Psoas muscle (tissue), 8 donors: ENCODE results near the gene GABBR2. TPM values are rescaled to one million over a fixed set of nuclear protein-coding genes. Genes with fewer than 3 reads are reported as not detected.

Source experiments
- ATAC-seq, 4 donors: fragments of 200-7000 bp; cut with Tn5 transposase; one replicate each; pipeline ENCODE4 v1.9.1; 2020; ENCODE audit warnings: moderate library complexity in 3 of 4, mild to moderate bottlenecking in 2 of 4
- DNase-seq, 2 donors: peaks; one replicate each; pipeline ENCODE4 v3.0.0-alpha.2; 2020
- H3K27ac ChIP-seq: fragments of 200-600 bp; one replicate; pipeline ENCODE4 v1.8.0; 2022
- H3K27me3 ChIP-seq, 3 donors: fragments of 200-600 bp in 1 of 3; one replicate each; pipeline versions ENCODE4 v1.6.1 to v1.8.0; 2013 to 2022; ENCODE audit warnings: low read length in 2 of 3, mild to moderate bottlenecking in 2 of 3, moderate library complexity in 1 of 3; ENCODE audit not compliant: insufficient read depth in 3 of 3
- H3K36me3 ChIP-seq, 2 donors: fragments of 200-600 bp in 1 of 2; one replicate each; pipeline versions ENCODE4 v1.6.1 to v1.8.0; 2013 to 2022; ENCODE audit warnings: low read depth in 1 of 2, mild to moderate bottlenecking in 1 of 2, moderate library complexity in 1 of 2; ENCODE audit not compliant: insufficient read depth in 1 of 2
- H3K4me1 ChIP-seq: fragments of 200-600 bp; one replicate; pipeline ENCODE4 v1.8.0; 2022
- H3K4me3 ChIP-seq: fragments of 200-600 bp; one replicate; pipeline ENCODE4 v1.8.0; 2022; ENCODE audit warnings: mild to moderate bottlenecking
- H3K9me3 ChIP-seq: fragments of 200-600 bp; one replicate; pipeline ENCODE4 v1.8.0; 2022
- WGBS, 3 donors: extraction: QIAGEN DNeasy Blood & Tissue Kit; methylation state at CpG; one replicate each; pipeline versions ENCODE4 v1.1.6 to v1.1.7; 2013; 5-methylcytosine and 5-hydroxymethylcytosine counted together
- intact Hi-C, 2 donors: fragments of 100-400 bp; cut with DNase I; formaldehyde crosslinking; loops; one replicate each; pipeline versions ENCODE4 v1.11.0 to v1.14.2; 2022
- polyA plus RNA-seq, 3 donors: library from polyadenylated mRNA; stranded (reverse); fragments of 200-250 nt; gene quantifications; one replicate each; pipeline ENCODE4 v1.2.3, GENCODE V29; 2013
- total RNA-seq, 4 donors: library from RNA; stranded (reverse); fragmentation: NEBNext Ultra II Directional in 2 of 4; extraction: Animal tissue kit (Norgen Biotek cat#: 25700) in 2 of 4; gene quantifications; one replicate each; pipeline versions ENCODE4 v1.2.1 to v1.2.4, GENCODE V29; 2021 to 2023
- TF ChIP-seq, protein P1 (sequence below): fragments of 200-600 bp; IDR thresholded peaks from one replicate; pipeline ENCODE4 v1.8.0; 2022; ENCODE audit warnings: antibody characterized with exemption
- donor health status: healthy with polysubstance abuse.
- donor health status: DM: no; HTN: no; CAD: no; lungs with moderate emphysema.
- donor health status: Bipolar disorder and iron deficiency.
- donor health status: healthy.
- donor health status: DM: yes; HTN: yes; CAD: no.
- donor health status: DM: no; HTN: no; CAD: no.
- donor health status: DM: no; HTN: no; CAD: no.
- donor health status: DM: yes; HTN: yes; CAD: no.

GABBR2 gene
- total and polyA plus RNA-seq, 7 donors: 0.08 to 0.66 (median 0.38) TPM

DNA sequence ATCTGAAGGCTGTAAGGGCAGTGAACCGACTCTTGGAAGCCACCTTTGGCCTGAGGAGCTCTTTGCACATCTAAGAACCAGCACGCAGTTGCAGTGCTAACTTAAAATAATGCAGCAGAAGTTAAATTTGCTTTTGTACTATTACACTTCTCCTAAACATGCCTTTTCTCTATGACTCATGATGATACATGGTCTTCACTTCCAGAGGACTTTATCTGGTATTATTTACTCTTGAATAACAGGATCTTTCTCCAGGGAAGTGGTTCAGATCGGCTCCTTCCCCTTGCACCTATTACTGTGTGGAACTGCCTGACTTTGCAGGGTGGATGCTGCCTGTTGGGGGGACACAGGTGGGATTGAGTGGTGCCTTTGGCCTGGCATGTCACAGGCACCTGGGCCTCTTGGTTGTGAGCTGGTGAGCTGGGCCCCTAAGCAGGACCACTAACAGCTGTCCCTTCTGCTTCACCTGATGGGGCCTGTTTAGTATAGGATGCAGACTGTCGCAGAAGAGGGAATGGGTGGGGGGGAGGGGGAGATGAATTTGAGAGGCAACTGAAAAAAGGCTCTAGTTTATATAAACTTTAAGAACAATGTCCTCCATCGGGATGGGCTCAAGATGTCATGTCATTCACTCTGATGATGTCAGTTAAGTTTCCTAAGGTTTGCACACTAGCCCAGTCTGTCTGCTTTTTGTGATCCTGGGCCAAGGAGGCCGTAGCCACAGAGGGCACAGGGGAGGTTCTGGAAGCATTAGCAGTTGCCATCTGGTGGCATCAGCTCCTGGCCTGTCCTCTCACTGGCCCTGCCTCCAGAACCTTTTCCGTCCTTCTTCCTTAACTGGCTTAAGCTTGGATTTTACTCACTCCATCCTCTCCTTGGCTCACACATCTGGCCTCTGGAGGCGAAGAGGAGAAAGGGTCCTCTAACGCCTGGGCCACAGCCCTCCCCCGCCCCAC is 33.9 kb upstream of the GABBR2 start:
- Histone ChIP-seq H3K36me3 (peaks cover 0 to 27% of the 10 kb centered on the region in 2 donors), H3K4me1 (no peaks in the 10 kb centered on the region), H3K4me3 (no peak overlapping the region), H3K9me3 (no peaks in the 10 kb centered on the region), H3K27me3 (no peaks in the 10 kb centered on the region), H3K27ac (no peak overlapping the region)
- WGBS, 3 donors: 80 to 89% (median 85%) methylated on average over 9 to 10 of the region's 10 CpGs
- TF ChIP-seq, protein P1, sequence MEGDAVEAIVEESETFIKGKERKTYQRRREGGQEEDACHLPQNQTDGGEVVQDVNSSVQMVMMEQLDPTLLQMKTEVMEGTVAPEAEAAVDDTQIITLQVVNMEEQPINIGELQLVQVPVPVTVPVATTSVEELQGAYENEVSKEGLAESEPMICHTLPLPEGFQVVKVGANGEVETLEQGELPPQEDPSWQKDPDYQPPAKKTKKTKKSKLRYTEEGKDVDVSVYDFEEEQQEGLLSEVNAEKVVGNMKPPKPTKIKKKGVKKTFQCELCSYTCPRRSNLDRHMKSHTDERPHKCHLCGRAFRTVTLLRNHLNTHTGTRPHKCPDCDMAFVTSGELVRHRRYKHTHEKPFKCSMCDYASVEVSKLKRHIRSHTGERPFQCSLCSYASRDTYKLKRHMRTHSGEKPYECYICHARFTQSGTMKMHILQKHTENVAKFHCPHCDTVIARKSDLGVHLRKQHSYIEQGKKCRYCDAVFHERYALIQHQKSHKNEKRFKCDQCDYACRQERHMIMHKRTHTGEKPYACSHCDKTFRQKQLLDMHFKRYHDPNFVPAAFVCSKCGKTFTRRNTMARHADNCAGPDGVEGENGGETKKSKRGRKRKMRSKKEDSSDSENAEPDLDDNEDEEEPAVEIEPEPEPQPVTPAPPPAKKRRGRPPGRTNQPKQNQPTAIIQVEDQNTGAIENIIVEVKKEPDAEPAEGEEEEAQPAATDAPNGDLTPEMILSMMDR: no peak
- intact Hi-C loops: no loop called here
- DNase-seq (no peak), ATAC-seq (no peak)

DNA sequence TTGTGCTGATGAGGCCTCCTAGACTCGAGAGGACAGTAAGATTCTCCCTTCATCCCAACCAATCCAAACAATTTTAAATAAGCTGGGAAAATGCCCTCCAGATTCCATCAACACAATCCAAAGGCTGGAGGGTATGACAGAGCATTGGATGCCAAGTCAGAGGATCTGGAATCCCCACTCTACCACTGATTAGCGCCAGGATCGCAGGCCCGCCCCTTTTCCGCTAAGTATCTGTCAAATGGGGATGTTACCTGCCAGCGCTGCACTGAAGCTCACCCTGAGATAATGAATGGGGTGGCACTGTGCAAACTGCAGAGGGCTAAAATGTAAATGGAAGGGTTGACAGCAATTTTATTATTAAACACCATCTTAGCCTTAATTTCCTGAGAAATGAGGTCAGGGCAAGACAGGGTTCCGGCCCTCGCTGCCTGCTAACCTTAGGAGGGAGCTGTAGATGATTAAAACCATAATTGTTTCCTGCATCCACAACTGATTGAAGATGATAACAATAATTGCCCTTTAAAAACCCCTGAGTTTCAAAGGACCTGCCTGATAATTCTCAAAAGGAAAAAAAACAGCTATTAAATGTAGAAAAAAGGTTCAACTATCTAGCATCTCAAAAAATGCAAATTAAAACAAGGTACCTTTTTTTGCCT is 31.6 kb upstream of the GABBR2 start:
- TF ChIP-seq, protein P1: no peak
- Histone ChIP-seq H3K9me3 (no peaks in the 10 kb centered on the region), H3K36me3 (peaks cover 0 to 41% of the 10 kb centered on the region in 2 donors), H3K27me3 (no peaks in the 10 kb centered on the region), H3K4me3 (no peak overlapping the region), H3K4me1 (no peaks in the 10 kb centered on the region), H3K27ac (no peak overlapping the region)
- ATAC-seq (no peak), DNase-seq (no peak)
- 86 to 87% (median 87%) methylated on average over 8 of the region's 8 CpGs for WGBS, 3 donors
- intact Hi-C loops: no loop called here

DNA sequence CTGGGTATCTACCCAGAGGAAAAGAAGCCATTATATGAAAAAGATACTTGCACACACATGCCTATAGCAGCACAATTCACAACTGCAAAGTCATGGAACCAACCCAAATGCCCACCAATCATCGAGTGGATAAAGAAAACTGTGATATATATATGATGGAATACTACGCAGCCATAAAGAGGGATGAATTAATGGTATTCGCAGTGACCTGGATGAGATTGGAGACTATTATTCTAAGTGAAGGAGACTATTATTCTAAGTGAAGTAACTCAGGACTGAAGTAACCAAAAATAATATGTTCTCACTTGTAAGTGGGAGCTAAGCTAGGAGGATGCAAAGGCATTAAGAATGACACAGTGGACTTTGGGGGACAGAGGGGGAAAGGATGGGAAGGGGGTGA is 30.0 kb upstream of the GABBR2 start:
- Histone ChIP-seq H3K4me1 (no peaks in the 10 kb centered on the region), H3K27me3 (no peaks in the 10 kb centered on the region), H3K27ac (no peak overlapping the region), H3K4me3 (no peak overlapping the region), H3K9me3 (no peaks in the 10 kb centered on the region), H3K36me3 (peaks cover 0 to 30% of the 10 kb centered on the region in 2 donors)
- TF ChIP-seq, protein P1: no peak
- DNase-seq (no peak), ATAC-seq (no peak)
- intact Hi-C loops: no loop called here
- WGBS, 3 donors: 98% methylated on average over 3 of the region's 3 CpGs

DNA sequence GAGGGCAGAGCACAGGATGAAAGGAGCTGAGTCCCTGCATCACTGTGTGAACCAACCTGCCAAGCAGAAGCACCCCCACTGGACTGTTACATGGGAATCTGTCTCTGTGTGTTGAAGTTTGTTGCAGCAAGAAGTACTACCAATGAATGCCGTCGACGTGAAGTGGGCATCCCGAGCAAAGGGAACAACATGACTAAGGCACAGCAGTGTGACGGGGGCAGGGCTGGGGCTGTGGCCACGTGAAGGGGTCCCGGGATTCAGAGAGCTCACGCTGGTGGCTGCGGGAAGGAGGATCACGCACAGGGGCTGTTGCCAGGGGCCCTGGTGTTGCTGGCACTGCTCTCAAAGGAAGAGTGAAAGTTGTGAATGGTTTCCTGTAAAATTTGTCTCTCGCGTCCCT is 27.5 kb upstream of the GABBR2 start:
- no peaks in the 10 kb centered on the region for H3K27me3 ChIP-seq
- no peak overlapping the region for H3K27ac ChIP-seq
- WGBS, 3 donors: 83% methylated on average over 12 of the region's 12 CpGs
- DNase-seq (no peak), ATAC-seq (no peak)
- H3K4me3 ChIP-seq: no peak overlapping the region
- no peaks in the 10 kb centered on the region for H3K9me3 ChIP-seq
- TF ChIP-seq, protein P1: no peak
- peaks cover 0 to 26% of the 10 kb centered on the region in 2 donors for H3K36me3 ChIP-seq
- H3K4me1 ChIP-seq: no peaks in the 10 kb centered on the region
- intact Hi-C loops: no loop called here
